22Rv1 (cell line): ENCODE results near the gene ADGRD1.

ENCODE experiments used
- ZFX ChIP-seq: fragments of 450-650 bp; IDR thresholded peaks from 2 replicates; pipeline ENCODE4 v1.6.1; 2017; ENCODE audit warnings: antibody characterized with exemption, borderline replicate concordance
- TF ChIP-seq, protein P1 (sequence below): fragments of 450-650 bp; IDR thresholded peaks from 2 replicates; pipeline ENCODE4 v1.5.1; 2017; ENCODE audit warnings: mild to moderate bottlenecking

DNA sequence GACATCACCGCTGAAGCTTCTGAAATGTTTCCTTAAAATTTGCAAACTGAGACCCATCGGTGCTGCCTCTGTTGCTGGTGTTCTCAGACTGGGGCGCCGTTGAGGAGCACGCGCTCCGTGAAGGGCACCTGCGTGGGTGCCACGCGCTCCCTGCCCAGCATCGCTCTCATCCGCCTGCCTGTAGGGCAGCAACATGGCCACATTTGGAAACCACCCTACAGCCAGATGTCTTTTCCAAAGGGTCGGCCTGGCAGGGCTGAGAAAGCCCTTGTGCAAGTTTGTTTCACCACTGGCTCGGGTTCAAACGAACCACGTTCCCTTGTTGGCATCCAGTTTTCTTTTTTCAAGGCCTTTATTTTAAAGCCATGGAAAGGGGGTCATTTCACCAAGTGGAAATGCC lies 13.9 kb downstream of the ADGRD1 start:
- TF ChIP-seq, protein P1, sequence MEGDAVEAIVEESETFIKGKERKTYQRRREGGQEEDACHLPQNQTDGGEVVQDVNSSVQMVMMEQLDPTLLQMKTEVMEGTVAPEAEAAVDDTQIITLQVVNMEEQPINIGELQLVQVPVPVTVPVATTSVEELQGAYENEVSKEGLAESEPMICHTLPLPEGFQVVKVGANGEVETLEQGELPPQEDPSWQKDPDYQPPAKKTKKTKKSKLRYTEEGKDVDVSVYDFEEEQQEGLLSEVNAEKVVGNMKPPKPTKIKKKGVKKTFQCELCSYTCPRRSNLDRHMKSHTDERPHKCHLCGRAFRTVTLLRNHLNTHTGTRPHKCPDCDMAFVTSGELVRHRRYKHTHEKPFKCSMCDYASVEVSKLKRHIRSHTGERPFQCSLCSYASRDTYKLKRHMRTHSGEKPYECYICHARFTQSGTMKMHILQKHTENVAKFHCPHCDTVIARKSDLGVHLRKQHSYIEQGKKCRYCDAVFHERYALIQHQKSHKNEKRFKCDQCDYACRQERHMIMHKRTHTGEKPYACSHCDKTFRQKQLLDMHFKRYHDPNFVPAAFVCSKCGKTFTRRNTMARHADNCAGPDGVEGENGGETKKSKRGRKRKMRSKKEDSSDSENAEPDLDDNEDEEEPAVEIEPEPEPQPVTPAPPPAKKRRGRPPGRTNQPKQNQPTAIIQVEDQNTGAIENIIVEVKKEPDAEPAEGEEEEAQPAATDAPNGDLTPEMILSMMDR = no peak
- no peak for TF ChIP-seq ZFX
